Measurements from ENCODE around the gene AHDC1. TPM values are rescaled to one million over a fixed set of nuclear protein-coding genes. Genes with fewer than 3 reads are reported as not detected.

The AHDC1 gene
- total RNA-seq, 1 donor from 2014 or later, result 15.4 TPM

- no peak for DNase-seq (ENCODE audit: low read depth)
Observed at GRCh38 chr1:27576806-27577227, 27.1 kb downstream of the AHDC1 start.

- DNase-seq (ENCODE audit: low read depth), result no peak
Observed at GRCh38 chr1:27575840-27576331, 28.1 kb downstream of the AHDC1 start.

GRCh38 chr1:27574871-27575831 is 28.8 kb downstream of the AHDC1 start:
- no peak for DNase-seq (ENCODE audit: low read depth)

- no peak for DNase-seq (ENCODE audit: low read depth)
Observed at GRCh38 chr1:27574001-27574781, 29.8 kb downstream of the AHDC1 start.

DNA sequence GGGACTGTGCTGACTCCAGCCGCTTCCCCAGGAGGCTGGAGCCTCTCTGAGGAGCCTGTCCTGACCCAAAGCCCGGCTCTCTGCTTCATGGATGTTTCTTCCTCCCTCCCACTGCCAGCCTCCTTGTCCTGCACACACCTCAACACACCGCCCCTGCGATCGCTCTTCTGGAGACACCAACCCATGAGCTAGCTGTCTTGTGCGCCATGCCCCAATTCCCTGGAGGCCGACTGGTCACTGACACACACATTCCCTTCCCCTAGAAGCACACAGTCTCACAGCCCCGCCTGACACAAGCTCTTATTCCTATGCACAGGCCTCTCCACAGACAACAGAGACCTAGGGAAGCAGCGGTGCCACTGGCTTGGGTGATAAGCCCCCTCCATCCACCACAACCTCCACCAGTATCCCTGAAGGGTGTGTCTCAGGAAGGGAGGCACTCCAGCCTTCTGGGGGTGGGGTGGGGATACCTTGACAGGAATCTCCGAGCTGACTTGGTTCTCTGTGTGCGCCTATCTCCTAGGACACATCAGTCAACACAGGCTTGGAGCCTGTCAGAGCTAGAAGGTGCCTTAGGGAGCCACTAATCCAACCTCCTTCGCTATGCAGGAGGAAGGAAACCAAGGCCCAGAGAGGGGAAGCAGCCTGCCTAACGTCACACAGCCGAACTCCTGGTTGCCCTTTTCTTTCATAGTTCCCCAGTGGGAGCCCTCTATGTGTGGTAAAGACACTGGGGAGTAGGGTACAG is 31.1 kb downstream of the AHDC1 start:
- no peak for DNase-seq (ENCODE audit: low read depth)

GRCh38 chr1:27572019-27572678 is 31.8 kb downstream of the AHDC1 start:
- no peak for DNase-seq (ENCODE audit: low read depth)

GRCh38 chr1:27571439-27572018 is 32.4 kb downstream of the AHDC1 start:
- DNase-seq (ENCODE audit: low read depth), result no peak

DNA sequence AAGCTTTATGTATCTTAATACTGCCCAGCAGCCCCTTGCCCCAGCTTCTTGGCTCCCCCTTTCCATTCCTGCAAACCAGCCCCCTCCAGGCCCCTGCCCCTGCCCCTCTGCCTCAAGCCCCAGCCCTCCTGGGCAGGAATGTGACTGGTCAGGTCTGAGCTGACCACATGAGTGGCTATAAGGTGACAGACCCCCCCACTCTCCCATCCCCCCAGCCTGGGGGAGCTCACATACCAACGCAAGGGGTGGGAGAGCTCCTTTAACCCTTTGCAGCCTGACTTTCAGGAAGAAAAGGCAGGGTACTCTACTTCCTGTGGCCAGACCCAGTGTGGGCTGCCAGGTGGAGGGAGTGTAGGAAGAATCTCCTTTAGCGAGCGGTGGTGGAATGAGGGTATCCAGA is 33.2 kb downstream of the AHDC1 start:
- DNase-seq (ENCODE audit: low read depth), result no peak

DNA sequence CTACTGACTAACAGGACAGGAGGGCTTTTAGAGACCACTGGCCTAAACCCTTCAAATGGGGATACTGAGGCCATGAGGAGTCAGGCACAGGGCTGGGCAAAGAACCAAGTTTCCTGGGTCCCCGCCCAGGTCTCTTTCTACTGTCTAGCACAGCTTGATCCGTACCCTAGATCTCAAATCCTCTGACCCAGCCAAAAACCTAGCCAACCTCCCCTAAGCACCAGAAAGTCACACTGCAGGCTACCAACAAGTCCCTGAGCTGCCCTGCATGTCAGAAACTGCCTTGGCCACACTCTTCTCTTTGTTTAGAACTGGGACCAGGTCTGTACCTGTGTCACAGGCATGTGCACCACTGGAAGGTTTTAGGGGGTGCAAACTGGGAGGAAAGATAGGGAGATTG is 33.6 kb downstream of the AHDC1 start:
- DNase-seq (ENCODE audit: low read depth), result no peak

- DNase-seq (ENCODE audit: low read depth), result no peak
Observed at GRCh38 chr1:27569506-27570291, 34.2 kb downstream of the AHDC1 start.

- DNase-seq (ENCODE audit: low read depth), result no peak
Observed at GRCh38 chr1:27569088-27569460, 34.9 kb downstream of the AHDC1 start.

- DNase-seq (ENCODE audit: low read depth), result peak; percentile 81
Observed at GRCh38 chr1:27568300-27569087, 35.5 kb downstream of the AHDC1 start.

- no peak for DNase-seq (ENCODE audit: low read depth)
Observed at GRCh38 chr1:27567971-27568299, 36.0 kb downstream of the AHDC1 start.

DNA sequence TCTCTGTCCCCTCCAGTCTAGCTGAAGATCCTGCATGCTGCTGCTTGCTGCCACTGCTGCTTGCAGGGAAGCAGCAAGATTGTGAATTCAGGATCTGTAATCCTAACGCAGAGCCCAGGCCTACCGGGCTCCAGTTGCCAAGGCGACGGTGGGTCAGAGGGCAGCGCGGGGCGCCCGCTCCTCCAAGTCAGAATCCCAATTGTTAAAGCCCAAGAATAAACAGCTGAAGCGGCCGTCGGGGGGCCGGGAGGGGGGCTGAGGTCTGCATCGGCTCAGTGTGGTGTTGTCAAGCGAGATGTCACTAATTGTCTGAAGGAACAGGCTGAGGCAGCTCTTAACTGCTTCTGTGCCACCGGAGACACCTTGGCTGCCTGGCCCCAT is 36.8 kb downstream of the AHDC1 start:
- DNase-seq (ENCODE audit: low read depth), result no peak

DNA sequence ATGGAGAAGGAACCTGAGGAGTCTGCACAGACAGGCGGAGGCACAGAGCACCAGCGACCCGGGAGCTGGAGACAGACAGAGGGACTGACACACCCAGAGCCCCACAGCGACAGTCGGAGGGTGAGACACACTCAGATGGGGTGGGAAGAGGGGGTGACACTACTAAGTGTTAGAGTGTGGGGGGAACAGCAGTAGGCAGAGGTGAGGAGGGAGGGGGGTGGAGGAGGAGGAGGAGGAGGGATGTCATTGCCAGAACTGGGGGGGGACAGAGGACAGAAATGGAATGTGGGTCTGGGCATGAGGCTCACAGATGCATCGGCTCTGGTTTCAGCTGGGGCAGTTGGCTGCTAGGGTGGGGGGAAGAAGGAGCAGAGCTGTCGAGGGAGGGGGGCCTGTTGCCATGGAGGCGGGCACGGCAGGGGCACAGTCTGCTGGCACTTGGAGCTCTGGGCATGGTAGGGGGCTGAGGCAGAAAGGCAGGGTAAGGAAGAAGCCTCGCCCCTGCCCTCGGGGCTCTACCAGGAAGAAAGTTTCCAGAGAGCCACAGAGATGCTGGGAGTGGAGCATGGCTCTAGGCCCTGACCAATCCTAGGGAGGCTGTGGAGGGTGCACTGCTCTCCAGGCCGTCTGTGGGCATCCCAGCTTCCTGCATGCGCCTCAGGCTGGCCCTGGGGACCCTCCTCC is 37.3 kb downstream of the AHDC1 start:
- no peak for DNase-seq (ENCODE audit: low read depth)

DNA sequence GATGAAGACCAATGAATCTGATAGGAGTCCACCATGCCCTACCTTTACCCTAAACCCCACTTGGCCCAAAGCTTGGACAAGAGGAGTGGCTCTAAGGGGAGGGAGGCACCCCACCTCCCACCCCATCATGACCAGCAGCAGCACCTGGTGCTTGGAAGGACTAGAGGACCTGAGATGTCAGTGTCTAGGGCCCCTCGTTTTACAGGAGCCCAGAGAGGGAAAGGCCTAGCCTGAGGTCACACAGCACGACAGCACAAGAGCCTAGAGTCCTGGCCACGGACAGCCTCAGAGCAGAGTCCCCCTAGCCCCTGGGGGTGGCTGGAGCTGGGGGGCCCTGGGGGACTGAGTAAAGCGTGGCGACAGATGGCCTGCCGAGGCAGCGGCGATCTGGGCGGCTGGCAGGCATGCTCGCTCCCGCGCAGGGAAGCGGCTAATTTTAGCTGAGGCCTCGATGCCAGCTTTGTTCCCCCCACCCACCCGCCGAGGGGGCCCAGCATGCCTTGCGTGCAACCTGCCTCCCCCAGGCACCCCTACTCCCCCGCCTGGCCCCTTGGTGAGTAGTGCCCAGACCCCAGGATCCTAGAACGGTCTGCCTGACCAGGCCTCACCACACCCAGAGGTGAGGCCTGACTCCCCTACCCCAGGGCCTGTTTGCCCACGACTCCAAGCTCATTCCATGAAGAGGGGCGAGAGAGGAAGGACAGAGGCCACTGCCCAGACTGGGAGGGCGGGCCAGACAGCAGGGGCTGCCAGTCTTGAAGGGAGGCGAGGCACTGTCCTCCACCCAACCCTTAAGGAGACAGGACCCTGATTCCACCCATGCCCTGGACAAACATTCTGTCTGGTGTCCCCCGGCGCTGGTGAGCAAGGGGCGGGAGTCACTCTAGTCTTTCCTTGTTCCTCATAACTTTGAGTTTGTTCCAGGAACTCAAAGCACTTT is 39.0 kb downstream of the AHDC1 start:
- no peak for DNase-seq (ENCODE audit: low read depth)

- peak; percentile 59 for DNase-seq (ENCODE audit: low read depth)
Observed at GRCh38 chr1:27563591-27564471, 40.1 kb downstream of the AHDC1 start.

Data from renal cortical epithelial cell (primary cell).